Activated effector memory CD4-positive, alpha-beta T cell treated with anti-CD3 and anti-CD28 coated beads, Interleukin-2, amount 50 U/mL, for 16 hours (primary cell): ENCODE measurements around the gene IGFBP7.

ENCODE experiments used
- DNase-seq: peaks from one replicate; pipeline ENCODE4 v3.0.0-alpha.2; 2020

The IGFBP7 gene

DNA sequence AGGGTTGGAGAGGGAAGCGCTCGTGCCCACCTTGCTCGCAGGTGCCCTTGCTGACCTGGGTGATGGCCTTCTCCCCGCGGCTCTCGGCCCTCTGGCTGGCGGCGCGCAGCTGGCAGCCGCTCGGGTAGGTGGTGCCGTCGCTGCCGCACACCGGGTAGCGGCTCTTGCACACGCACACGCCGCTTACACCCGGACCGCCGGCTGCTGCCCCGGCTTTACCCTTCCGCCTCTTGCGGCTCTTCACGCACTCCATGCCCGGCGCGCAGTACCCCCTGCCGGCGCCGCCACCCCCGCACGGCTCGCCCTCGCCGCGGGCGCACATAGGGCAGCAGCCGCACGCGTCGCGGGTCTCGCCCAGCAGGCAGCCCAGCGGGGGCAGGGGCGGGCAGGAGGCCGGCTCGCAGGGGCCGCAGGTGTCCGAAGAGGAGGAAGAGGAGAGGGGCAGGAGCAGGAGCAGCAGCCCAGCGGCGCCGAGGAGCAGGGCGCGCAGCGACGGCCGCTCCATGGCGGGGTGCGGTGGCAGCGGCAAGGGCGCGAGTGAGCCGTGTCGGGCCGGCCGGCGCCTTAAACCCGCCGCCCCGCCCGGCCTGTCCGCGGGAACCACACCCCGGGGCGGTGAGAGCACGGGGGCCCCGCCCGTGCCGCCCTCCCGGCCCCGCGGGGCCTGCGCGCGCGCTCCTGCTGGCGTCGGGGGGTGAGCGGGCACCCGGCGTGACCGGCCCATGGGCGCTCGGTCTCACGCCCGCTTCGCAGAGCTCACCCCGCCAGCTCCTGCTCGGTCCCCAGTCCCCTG is at the start of gene IGFBP7:
Gene IGFBP7, minus strand, starts transcription at position 539 of the 793 bp plus-strand sequence. Its CDS starts 34 bp downstream, at position 505.
- DNase-seq: no peak

DNA sequence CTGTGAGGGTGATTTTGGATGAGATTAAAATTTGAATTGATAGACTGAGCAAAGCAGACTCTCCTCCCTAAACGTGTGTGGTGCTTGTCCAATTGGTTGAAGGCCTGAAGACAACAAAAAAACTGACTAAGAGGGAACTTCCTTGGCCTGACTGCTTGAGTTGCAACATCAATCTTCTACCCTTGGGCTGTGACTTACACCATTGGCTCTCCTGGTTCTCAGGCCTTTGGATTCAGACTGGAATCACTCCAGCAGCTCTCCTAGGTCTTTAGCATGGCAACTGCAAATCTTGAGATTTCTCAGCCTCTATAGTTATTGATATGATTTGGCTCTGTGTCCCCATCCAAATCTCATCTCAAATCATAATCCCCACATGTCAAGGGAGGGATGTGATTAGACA is 49.7 kb upstream of the IGFBP7 start:
- no peak for DNase-seq

- no peak for DNase-seq
These were observed 48.6 kb upstream of the IGFBP7 start for GRCh38 chr4:57158762-57159161.

- no peak for DNase-seq
These were observed 48.0 kb upstream of the IGFBP7 start for GRCh38 chr4:57158221-57158620.

DNA sequence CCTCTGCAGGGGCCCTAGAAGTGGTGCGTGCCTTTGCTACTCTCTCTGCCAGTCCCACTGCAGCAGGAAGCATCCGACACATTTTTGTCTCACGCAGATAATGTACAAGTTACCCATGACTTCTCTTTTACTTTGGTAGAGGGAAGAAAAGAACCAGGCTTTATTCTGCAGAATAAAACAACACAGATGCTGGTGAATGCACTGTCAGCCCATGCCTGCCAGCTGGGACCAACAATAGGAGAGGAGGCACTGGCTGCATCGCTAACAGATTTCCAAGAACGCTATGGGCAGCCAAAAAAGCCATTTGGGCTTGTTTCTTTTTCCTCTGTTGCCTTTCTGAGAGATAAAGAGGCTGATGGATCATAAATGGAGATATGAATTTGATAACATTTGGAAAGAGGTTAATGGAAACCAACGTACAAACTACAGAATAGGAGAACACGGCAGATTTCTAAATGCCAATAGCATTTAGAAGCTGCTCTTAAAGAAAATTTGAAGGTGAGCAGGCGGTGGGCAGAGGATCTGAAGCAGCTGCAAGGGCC is 47.5 kb upstream of the IGFBP7 start:
- no peak for DNase-seq

GRCh38 chr4:57156242-57156990 is 46.2 kb upstream of the IGFBP7 start:
- no peak for DNase-seq

DNA sequence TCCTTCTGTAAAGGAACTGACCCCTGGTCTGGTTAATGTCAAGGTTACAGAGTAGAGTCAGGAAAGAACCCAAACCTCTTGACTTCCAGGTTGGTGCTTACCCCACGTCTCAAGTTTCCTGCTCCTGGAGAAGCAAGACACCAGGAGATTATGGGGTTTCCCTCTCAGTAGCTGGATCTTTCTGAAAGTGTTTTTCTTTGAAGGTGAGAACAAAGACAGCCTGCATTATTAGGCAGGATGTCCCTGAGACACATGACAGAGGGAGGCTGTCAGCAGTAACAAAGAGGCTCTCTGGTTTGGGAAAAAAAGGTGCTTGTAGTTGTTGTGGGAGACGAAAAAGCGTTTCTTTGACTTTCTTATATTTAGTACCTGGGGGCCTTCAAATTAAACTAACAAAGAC is 44.7 kb upstream of the IGFBP7 start:
- no peak for DNase-seq

- DNase-seq: no peak
These were observed 44.0 kb upstream of the IGFBP7 start for GRCh38 chr4:57154191-57154590.

DNA sequence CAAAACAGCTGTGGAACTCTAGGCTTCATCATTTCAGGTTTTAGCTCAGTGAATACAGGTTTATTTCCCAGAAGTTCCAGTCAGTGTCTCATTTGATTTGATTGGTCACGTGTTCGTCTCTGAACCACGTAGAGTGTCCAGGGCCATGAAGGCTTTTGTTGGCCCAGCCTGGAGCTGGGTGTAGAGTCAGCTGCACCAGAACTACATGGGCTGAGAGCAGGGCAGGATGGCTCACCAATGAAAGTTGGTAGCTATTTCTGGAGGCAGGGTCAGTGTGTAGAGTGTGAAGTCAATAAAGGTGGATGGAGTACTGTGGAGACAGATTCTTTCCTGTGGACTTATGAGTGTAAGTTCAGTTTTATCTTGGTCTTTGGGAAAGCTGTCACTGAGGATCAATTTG is 43.0 kb upstream of the IGFBP7 start:
- DNase-seq: no peak

DNA sequence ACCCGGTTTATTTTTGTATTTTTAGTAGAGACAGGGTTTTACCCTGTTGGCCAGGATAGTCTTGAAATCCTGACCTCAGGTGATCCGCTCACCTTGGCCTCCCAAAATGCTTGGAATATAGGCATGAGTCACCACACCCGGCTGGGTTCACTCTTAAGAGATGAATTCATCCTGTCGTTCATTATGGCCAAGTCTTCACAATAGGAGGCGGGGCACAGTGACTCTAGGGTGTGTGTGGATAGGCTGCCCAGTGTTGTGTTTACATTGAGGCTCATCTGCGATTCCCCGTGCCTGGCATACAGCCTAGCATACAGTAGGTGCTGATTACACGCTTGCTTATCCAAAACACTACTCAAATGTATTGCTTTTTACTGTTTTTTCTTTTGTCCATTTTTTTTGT is 41.3 kb upstream of the IGFBP7 start:
- DNase-seq: no peak

DNA sequence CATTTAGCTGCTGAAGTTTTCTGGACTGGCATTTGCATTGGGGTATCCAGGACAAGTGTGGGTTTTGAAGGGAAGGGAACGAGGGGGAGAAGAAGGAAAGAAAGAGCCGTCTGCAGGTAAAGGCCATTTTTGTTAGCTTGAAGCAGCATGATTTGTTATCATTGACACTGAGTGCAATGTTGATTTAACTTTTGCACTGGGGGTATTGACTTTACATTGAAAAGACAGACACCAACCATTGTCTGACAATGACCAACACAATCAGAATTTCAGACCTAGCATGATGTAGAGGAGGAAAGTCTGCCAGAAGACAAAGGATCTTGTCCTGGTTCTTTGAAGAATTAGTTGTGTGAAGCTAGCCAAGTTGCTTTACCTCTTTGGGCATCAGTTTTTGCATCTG is 39.6 kb upstream of the IGFBP7 start:
- no peak for DNase-seq

DNA sequence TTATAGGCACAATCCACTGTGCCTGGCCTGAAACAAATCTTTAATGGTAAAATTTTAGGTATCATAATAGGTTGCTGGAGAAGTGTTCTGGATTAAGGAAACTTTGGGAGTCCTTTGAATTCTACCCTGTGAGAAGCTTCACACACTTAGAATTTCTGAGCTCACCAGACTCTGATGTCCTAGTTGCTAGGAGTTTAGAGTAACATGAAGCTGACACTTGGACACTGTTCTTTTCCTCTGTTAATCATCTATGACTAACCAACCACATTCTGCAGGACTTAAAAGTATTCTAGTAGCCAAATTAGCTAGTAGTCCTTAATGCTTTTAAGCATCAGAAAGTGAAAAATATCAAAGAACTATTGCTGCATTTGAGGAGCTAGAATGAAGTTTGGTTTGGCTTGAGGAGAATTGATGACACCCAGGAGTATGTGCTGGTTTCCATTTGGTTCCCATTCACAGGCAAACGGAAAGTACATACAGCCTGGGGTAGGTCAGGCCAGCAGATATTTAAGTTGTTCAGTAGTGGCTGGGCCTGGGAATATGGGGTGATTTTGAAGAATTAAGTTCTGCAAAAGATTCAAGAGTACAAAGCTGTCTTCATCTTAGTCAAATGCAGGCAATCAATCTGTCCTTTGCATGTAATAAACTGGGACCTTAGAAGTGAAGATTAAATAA is 38.8 kb upstream of the IGFBP7 start:
- no peak for DNase-seq

GRCh38 chr4:57148177-57148576 is 38.0 kb upstream of the IGFBP7 start:
- no peak for DNase-seq

GRCh38 chr4:57147335-57148060 is 37.3 kb upstream of the IGFBP7 start:
- no peak for DNase-seq

- DNase-seq: no peak
These were observed 36.3 kb upstream of the IGFBP7 start for GRCh38 chr4:57146444-57146843.

GRCh38 chr4:57144466-57144865 is 34.3 kb upstream of the IGFBP7 start:
- DNase-seq: no peak

DNA sequence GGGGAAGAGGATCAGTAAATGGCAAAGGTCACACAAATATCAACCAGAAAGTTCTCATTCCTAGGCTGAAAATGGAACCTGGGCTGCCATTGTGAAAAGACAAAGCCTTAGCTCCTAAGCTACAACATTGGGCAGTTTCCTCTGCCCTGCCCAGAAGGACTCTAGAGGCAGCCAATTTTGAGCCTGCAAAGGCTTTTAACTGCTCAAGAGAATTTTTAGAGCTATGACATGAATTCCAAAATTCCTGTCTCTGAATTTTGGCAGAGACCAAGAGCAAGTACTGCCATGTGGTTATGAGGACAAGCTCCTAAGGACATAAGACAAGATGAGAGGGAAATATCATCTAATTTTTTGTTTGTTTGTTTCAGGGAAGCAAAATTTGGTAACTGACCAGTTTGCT is 29.6 kb upstream of the IGFBP7 start:
- DNase-seq: no peak

GRCh38 chr4:57137261-57137660 is 27.1 kb upstream of the IGFBP7 start:
- no peak for DNase-seq

- DNase-seq: no peak
These were observed 26.1 kb upstream of the IGFBP7 start for GRCh38 chr4:57136281-57136680.

DNA sequence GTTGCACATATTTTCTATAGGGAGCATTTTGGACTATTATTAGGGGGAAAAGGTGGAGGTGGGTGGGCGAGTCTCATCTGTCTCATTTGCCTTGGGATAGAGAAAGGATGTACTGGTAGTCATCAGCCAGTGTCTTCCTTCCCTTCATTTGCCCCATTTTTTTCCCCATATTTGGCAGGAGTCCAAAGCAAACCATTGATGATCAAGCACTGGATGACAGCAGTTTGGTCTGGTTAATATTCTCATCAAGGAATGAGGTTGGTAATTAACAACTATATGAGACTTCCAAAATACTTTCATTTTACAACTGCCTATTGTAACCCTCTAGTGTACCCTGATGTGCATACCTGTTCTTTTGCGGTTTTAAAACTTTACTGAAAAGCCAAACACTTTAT is 22.6 kb upstream of the IGFBP7 start:
- DNase-seq: no peak

DNA sequence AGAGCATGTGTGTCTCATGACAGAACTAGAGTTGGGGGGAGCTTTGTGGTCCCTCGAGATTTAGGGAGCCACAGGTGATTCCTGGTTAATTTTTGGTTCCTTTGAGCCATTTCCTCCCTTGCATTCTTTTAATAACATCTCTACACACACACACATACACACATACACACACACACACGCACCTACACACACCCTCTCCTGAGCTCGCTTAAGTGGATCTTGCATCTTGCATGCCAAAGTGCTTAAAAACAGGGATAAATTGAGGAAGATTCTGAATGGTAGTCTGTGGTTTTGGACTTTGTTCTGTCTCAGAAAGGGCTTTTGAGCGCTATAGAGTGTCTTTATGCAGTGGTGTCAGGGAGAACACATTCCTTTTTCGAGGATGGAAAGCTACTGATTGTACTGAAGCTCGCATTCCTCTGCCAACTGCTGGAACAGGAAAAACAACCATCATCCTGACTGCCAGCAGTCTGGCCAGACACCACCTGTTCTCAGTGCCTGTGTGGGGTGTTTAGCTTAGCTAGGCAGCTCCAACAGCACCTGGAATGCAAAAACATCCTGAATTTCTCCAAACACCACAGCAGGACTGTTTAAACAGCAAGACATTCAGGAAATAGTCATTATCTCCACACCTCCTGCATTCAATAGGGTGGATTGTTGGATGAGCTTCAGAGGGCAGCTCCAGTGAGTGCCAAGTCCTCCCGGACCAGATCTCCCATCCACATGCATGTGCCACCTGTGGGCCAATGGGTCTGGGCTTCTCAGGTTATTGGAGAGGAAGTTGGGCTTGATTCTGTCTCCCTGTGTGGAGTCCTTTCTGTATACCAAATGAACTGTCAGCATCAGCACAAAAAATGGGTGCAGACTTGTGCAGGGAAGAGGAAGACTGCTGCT is 21.9 kb upstream of the IGFBP7 start:
- no peak for DNase-seq

- DNase-seq: no peak
These were observed 19.3 kb upstream of the IGFBP7 start for GRCh38 chr4:57129477-57129876.
